IMR-90 (cell line): ENCODE data around the gene RDH13.
"Not testable (repeated sequence)": the region's sequence is repeated elsewhere in the genome, so short reads cannot be mapped to it uniquely, and the experiment has no call there.

Source experiments
- BHLHE40 ChIP-seq: fragments of 150-350 bp; IDR thresholded peaks from 2 replicates; pipeline ENCODE4 v1.6.1; 2016; ENCODE audit warnings: mild to moderate bottlenecking, low read depth, low read length
- POLR2A ChIP-seq: IDR thresholded peaks from 2 replicates; pipeline ENCODE4 v1.6.1; 2012; ENCODE audit warnings: mild to moderate bottlenecking, low read depth, low read length
- SMC3 ChIP-seq: fragments of 150-350 bp; IDR thresholded peaks from 2 replicates; pipeline ENCODE4 v1.6.1; 2016; ENCODE audit warnings: low read depth, mild to moderate bottlenecking, antibody characterized with exemption, low read length, moderate library complexity
- TF ChIP-seq, protein P1 (sequence below): conservative IDR thresholded peaks from 2 replicates; pipeline ENCODE4 v1.5.1; 2012; ENCODE audit warnings: mild to moderate bottlenecking, low read depth, low read length, improper control_type of control experiment

DNA sequence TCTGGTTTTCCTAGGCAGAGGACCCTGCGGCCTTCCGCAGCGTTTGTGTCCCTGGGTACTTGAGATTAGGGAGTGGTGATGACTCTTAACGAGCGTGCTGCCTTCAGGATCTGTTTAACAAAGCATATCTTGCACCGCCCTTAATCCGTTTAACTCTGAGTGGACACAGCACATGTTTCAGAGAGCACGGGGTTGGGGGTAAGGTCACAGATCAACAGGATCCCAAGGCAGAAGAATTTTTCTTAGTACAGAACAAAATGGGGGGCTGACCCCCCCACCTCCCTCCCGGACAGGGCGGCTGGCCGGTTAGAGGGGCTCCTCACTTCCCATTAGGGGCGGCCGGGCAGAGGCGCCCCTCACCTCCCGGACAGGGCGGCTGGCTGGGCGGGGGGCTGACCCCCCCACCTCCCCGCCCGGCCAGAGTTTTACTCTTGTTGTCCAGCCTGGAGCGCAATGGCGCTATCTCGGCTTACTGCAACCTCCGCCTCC is 64.2 kb downstream of the RDH13 start:
- not testable (repeated sequence) for TF ChIP-seq POLR2A, BHLHE40, SMC3
- TF ChIP-seq, protein P1, sequence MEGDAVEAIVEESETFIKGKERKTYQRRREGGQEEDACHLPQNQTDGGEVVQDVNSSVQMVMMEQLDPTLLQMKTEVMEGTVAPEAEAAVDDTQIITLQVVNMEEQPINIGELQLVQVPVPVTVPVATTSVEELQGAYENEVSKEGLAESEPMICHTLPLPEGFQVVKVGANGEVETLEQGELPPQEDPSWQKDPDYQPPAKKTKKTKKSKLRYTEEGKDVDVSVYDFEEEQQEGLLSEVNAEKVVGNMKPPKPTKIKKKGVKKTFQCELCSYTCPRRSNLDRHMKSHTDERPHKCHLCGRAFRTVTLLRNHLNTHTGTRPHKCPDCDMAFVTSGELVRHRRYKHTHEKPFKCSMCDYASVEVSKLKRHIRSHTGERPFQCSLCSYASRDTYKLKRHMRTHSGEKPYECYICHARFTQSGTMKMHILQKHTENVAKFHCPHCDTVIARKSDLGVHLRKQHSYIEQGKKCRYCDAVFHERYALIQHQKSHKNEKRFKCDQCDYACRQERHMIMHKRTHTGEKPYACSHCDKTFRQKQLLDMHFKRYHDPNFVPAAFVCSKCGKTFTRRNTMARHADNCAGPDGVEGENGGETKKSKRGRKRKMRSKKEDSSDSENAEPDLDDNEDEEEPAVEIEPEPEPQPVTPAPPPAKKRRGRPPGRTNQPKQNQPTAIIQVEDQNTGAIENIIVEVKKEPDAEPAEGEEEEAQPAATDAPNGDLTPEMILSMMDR, result not testable (repeated sequence)
